Muscle layer of colon (tissue), 2 donors: Measurements from ENCODE around the gene EVL.

ENCODE experiments used
- H3K27ac ChIP-seq: one replicate; pipeline ENCODE4 v1.7.0; 2013; ENCODE audit warnings: low read depth, mild to moderate bottlenecking, low read length, moderate library complexity
- H3K27me3 ChIP-seq, 2 donors: one replicate each; pipeline ENCODE4 v1.7.0; 2013; ENCODE audit warnings: low read length in 2 of 2, mild to moderate bottlenecking in 2 of 2; ENCODE audit not compliant: insufficient read depth in 2 of 2, control insufficient read depth in 1 of 2
- H3K36me3 ChIP-seq: one replicate; pipeline ENCODE4 v1.7.0; 2013; ENCODE audit warnings: mild to moderate bottlenecking, low read length; ENCODE audit not compliant: insufficient read depth
- H3K4me1 ChIP-seq: one replicate; pipeline ENCODE4 v1.7.0; 2013; ENCODE audit warnings: mild to moderate bottlenecking, low read length; ENCODE audit not compliant: insufficient read depth
- H3K4me3 ChIP-seq, 2 donors: one replicate each; pipeline ENCODE4 v1.7.0; 2013; ENCODE audit warnings: low read length in 2 of 2, low read depth in 1 of 2, mild to moderate bottlenecking in 1 of 2, moderate library complexity in 1 of 2
- H3K9ac ChIP-seq: one replicate; pipeline ENCODE4 v1.7.0; 2013; ENCODE audit warnings: low read length
- H3K9me3 ChIP-seq: one replicate; pipeline ENCODE4 v1.7.0; 2013; ENCODE audit warnings: mild to moderate bottlenecking, low read length
- donor health status: abdominal sarcoma.
- donor health status: Adenocarcinoma of cecum.

EVL gene

GRCh38 chr14:100067971-100068959, 3.0 kb downstream of the EVL start:
- no peak overlapping the region for H3K9ac ChIP-seq

GRCh38 chr14:100069161-100069800, 4.1 kb downstream of the EVL start:
- H3K4me3 ChIP-seq = no peak overlapping the region
- no peaks in the 10 kb centered on the region for H3K36me3 ChIP-seq
- H3K27ac ChIP-seq = no peak overlapping the region
- H3K9me3 ChIP-seq = no peaks in the 10 kb centered on the region
- H3K9ac ChIP-seq = no peak overlapping the region
- no peaks in the 10 kb centered on the region for H3K27me3 ChIP-seq
- no peaks in the 10 kb centered on the region for H3K4me1 ChIP-seq

More at GRCh38 chr14:100067971-100068959, 3.0 kb downstream of the EVL start:
- Histone ChIP-seq H3K27me3 (no peaks in the 10 kb centered on the region), H3K4me1 (no peaks in the 10 kb centered on the region), H3K9me3 (no peaks in the 10 kb centered on the region), H3K27ac (no peak overlapping the region), H3K36me3 (no peaks in the 10 kb centered on the region), H3K4me3 (no peak overlapping the region)

GRCh38 chr14:100070310-100070709, 5.1 kb downstream of the EVL start:
- Histone ChIP-seq H3K27ac (no peak overlapping the region), H3K4me3 (no peak overlapping the region), H3K9me3 (no peaks in the 10 kb centered on the region), H3K4me1 (no peaks in the 10 kb centered on the region), H3K27me3 (no peaks in the 10 kb centered on the region), H3K36me3 (no peaks in the 10 kb centered on the region), H3K9ac (no peak overlapping the region)

- no peak overlapping the region for H3K4me3 ChIP-seq
- no peak overlapping the region for H3K9ac ChIP-seq
- no peaks in the 10 kb centered on the region for H3K4me1 ChIP-seq
- no peaks in the 10 kb centered on the region for H3K27me3 ChIP-seq
- H3K27ac ChIP-seq = no peak overlapping the region
- no peaks in the 10 kb centered on the region for H3K9me3 ChIP-seq
- no peaks in the 10 kb centered on the region for H3K36me3 ChIP-seq
Measured at GRCh38 chr14:100071545-100071944, 6.3 kb downstream of the EVL start.

GRCh38 chr14:100072783-100073346, 7.6 kb downstream of the EVL start:
- H3K27me3 ChIP-seq = no peaks in the 10 kb centered on the region
- H3K27ac ChIP-seq = no peak overlapping the region

GRCh38 chr14:100073576-100074430, 8.6 kb downstream of the EVL start:
- Histone ChIP-seq H3K9me3 (no peaks in the 10 kb centered on the region), H3K27me3 (no peaks in the 10 kb centered on the region), H3K4me3 (no peak overlapping the region), H3K9ac (no peak overlapping the region), H3K27ac (no peak overlapping the region), H3K4me1 (no peaks in the 10 kb centered on the region), H3K36me3 (no peaks in the 10 kb centered on the region)

More at GRCh38 chr14:100072783-100073346, 7.6 kb downstream of the EVL start:
- H3K9me3 ChIP-seq = no peaks in the 10 kb centered on the region
- no peaks in the 10 kb centered on the region for H3K4me1 ChIP-seq
- no peak overlapping the region for H3K9ac ChIP-seq
- H3K36me3 ChIP-seq = no peaks in the 10 kb centered on the region
- H3K4me3 ChIP-seq = no peak overlapping the region

- Histone ChIP-seq H3K9ac (no peak overlapping the region), H3K4me3 (no peak overlapping the region), H3K4me1 (no peaks in the 10 kb centered on the region), H3K27me3 (no peaks in the 10 kb centered on the region), H3K36me3 (no peaks in the 10 kb centered on the region), H3K27ac (no peak overlapping the region), H3K9me3 (no peaks in the 10 kb centered on the region)
Measured at GRCh38 chr14:100074431-100075100, 9.3 kb downstream of the EVL start.

- no peak overlapping the region for H3K27ac ChIP-seq
- no peak overlapping the region for H3K9ac ChIP-seq
- no peak overlapping the region for H3K4me3 ChIP-seq
- H3K27me3 ChIP-seq = no peaks in the 10 kb centered on the region
- H3K4me1 ChIP-seq = no peaks in the 10 kb centered on the region
- no peaks in the 10 kb centered on the region for H3K9me3 ChIP-seq
- H3K36me3 ChIP-seq = no peaks in the 10 kb centered on the region
Measured at GRCh38 chr14:100075681-100076080, 10.5 kb downstream of the EVL start.

GRCh38 chr14:100076133-100076532, 10.9 kb downstream of the EVL start:
- no peaks in the 10 kb centered on the region for H3K9me3 ChIP-seq
- H3K27me3 ChIP-seq = no peaks in the 10 kb centered on the region
- H3K36me3 ChIP-seq = no peaks in the 10 kb centered on the region
- H3K9ac ChIP-seq = no peak overlapping the region
- H3K4me3 ChIP-seq = no peak overlapping the region
- no peaks in the 10 kb centered on the region for H3K4me1 ChIP-seq
- no peak overlapping the region for H3K27ac ChIP-seq

GRCh38 chr14:100076606-100077005, 11.4 kb downstream of the EVL start:
- Histone ChIP-seq H3K36me3 (no peaks in the 10 kb centered on the region), H3K9ac (no peak overlapping the region), H3K27ac (no peak overlapping the region), H3K4me3 (no peak overlapping the region), H3K27me3 (no peaks in the 10 kb centered on the region), H3K4me1 (no peaks in the 10 kb centered on the region), H3K9me3 (no peaks in the 10 kb centered on the region)
